IPS-18a (cell line): ENCODE measurements around the gene CD300A.
"Not testable (repeated sequence)": the region's sequence is repeated elsewhere in the genome, so short reads cannot be mapped to it uniquely, and the experiment has no call there.

Experiments used
- H3K27ac ChIP-seq: one replicate; pipeline ENCODE4 v1.5.1; 2013; ENCODE audit warnings: low read length
- H3K27me3 ChIP-seq: one replicate; pipeline ENCODE4 v1.6.1; 2013; ENCODE audit warnings: mild to moderate bottlenecking, low read length; ENCODE audit not compliant: control insufficient read depth, insufficient read depth
- H3K36me3 ChIP-seq: one replicate; pipeline ENCODE4 v1.6.1; 2013; ENCODE audit warnings: low read depth, low read length; ENCODE audit not compliant: control insufficient read depth
- H3K4me1 ChIP-seq: one replicate; pipeline ENCODE4 v1.6.1; 2013; ENCODE audit warnings: low read depth, low read length; ENCODE audit not compliant: control insufficient read depth
- H3K4me3 ChIP-seq: one replicate; pipeline ENCODE4 v1.5.1; 2013; ENCODE audit warnings: low read length
- H3K9ac ChIP-seq: one replicate; pipeline ENCODE4 v1.6.1; 2013; ENCODE audit warnings: mild to moderate bottlenecking, low read length, moderate library complexity
- H3K9me3 ChIP-seq: one replicate; pipeline ENCODE4 v1.6.1; 2013; ENCODE audit warnings: low read depth, low read length; ENCODE audit not compliant: control insufficient read depth

The CD300A gene

GRCh38 chr17:74491626-74492025 is 25.2 kb downstream of the CD300A start:
- Histone ChIP-seq H3K27ac (no peak overlapping the region), H3K27me3 (no peaks in the 10 kb centered on the region)

GRCh38 chr17:74493331-74493833 is 26.9 kb downstream of the CD300A start:
- H3K4me1 ChIP-seq, result peaks cover 3% of the 10 kb centered on the region

More at GRCh38 chr17:74491626-74492025, 25.2 kb downstream of the CD300A start:
- Histone ChIP-seq H3K4me3 (no peak overlapping the region), H3K9ac (no peak overlapping the region), H3K36me3 (no peaks in the 10 kb centered on the region), H3K9me3 (no peaks in the 10 kb centered on the region), H3K4me1 (peaks cover 3% of the 10 kb centered on the region)

GRCh38 chr17:74497471-74497870 is 31.0 kb downstream of the CD300A start:
- H3K36me3 ChIP-seq, result no peaks in the 10 kb centered on the region

More at GRCh38 chr17:74493331-74493833, 26.9 kb downstream of the CD300A start:
- H3K27ac ChIP-seq, result no peak overlapping the region
- no peak overlapping the region for H3K4me3 ChIP-seq
- H3K9ac ChIP-seq, result no peak overlapping the region
- H3K9me3 ChIP-seq, result no peaks in the 10 kb centered on the region
- H3K27me3 ChIP-seq, result no peaks in the 10 kb centered on the region
- no peaks in the 10 kb centered on the region for H3K36me3 ChIP-seq

GRCh38 chr17:74499992-74500391 is 33.6 kb downstream of the CD300A start:
- no peaks in the 10 kb centered on the region for H3K27me3 ChIP-seq
- H3K9ac ChIP-seq, result no peak overlapping the region
- H3K4me3 ChIP-seq, result no peak overlapping the region
- H3K4me1 ChIP-seq, result no peaks in the 10 kb centered on the region
- no peaks in the 10 kb centered on the region for H3K36me3 ChIP-seq
- H3K27ac ChIP-seq, result no peak overlapping the region
- no peaks in the 10 kb centered on the region for H3K9me3 ChIP-seq

More at GRCh38 chr17:74497471-74497870, 31.0 kb downstream of the CD300A start:
- Histone ChIP-seq H3K27ac (no peak overlapping the region), H3K4me1 (peaks cover 3% of the 10 kb centered on the region), H3K27me3 (no peaks in the 10 kb centered on the region), H3K9ac (no peak overlapping the region), H3K9me3 (no peaks in the 10 kb centered on the region), H3K4me3 (no peak overlapping the region)

DNA sequence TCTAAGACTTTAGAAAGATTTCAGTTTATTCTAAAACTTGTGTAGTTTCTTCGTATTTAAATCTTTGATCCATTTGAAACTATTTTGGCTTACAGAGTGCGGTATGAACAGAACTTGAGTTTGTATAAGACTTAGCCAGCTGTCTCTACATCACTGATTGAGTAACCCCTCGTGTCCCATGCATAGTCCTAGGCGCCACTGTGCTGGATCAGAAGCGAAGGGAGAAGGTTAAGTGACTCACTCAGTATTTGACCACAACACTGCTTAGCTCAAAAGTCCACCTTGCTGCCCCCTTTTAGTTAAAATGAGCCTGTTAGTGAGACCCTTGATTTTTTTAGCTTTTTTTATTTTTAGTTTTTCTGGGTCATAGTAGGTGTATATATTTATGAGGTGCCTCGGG is 36.4 kb downstream of the CD300A start:
- Histone ChIP-seq H3K4me3 (no peak overlapping the region), H3K36me3 (no peaks in the 10 kb centered on the region), H3K27me3 (no peaks in the 10 kb centered on the region), H3K9me3 (no peaks in the 10 kb centered on the region), H3K4me1 (no peaks in the 10 kb centered on the region), H3K9ac (no peak overlapping the region), H3K27ac (no peak overlapping the region)

GRCh38 chr17:74503949-74504348 is 37.5 kb downstream of the CD300A start:
- H3K4me3 ChIP-seq, H3K4me1 ChIP-seq, H3K36me3 ChIP-seq, H3K9ac ChIP-seq, H3K27ac ChIP-seq, H3K27me3 ChIP-seq, H3K9me3 ChIP-seq: not testable (repeated sequence)

DNA sequence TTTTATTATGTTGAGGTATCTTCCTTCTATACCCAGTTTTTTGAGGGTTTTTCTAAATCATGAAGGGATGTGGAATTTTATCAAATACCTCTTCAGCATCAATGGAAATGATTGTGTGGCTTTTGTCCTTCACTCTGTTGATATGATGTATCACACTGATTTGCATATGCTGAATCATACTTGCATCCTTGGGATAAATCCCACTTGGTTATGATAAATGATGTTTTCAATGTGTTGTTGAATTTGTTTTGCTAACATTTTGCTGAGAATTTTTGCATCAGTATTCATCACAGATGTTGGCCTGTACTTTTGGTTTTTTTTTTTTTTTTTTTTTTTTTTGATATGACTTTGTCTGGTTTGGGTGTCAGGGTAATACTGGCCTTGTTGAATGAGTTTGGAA is 41.7 kb downstream of the CD300A start:
- Histone ChIP-seq H3K9ac (no peak overlapping the region), H3K4me3 (no peak overlapping the region), H3K27ac (no peak overlapping the region), H3K4me1 (no peaks in the 10 kb centered on the region), H3K36me3 (no peaks in the 10 kb centered on the region), H3K9me3 (no peaks in the 10 kb centered on the region), H3K27me3 (no peaks in the 10 kb centered on the region)

GRCh38 chr17:74512036-74512435 is 45.6 kb downstream of the CD300A start:
- no peak overlapping the region for H3K9ac ChIP-seq
- no peak overlapping the region for H3K4me3 ChIP-seq
- H3K27me3 ChIP-seq, result no peaks in the 10 kb centered on the region
- no peak overlapping the region for H3K27ac ChIP-seq
- H3K4me1 ChIP-seq, result no peaks in the 10 kb centered on the region
- no peaks in the 10 kb centered on the region for H3K36me3 ChIP-seq
- H3K9me3 ChIP-seq, result peaks cover 12% of the 10 kb centered on the region

GRCh38 chr17:74512624-74513091 is 46.2 kb downstream of the CD300A start:
- Histone ChIP-seq H3K27me3 (no peaks in the 10 kb centered on the region), H3K27ac (no peak overlapping the region), H3K36me3 (no peaks in the 10 kb centered on the region), H3K4me1 (no peaks in the 10 kb centered on the region), H3K9ac (no peak overlapping the region), H3K4me3 (no peak overlapping the region), H3K9me3 (peaks cover 12% of the 10 kb centered on the region)

DNA sequence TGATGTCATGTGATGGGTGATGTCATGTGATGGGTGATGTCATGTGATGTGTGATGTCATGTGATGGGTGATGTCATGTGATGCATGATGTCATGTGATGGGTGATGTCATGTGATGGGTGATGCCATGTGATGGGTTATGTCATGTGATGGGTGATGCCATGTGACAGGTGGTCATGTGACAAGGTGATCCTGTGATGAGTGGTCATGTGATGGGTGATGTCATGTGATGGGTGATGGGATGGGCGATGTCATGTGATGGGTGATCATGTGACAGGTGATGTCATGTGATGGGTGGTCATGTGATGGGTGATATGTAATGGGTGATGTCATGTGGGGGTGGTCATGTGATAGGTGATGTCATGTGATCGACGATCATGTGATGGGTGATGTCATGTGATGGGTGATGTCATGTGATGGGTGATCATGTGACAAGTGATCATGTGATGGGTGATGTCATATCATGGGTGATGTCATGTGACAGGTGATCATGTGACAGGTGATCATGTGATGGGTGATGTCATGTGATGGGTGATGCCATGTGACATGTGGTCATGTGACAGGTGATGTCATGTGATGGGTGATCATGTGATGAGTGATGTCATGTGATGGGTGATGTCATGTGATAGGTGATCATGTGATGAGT is 47.7 kb downstream of the CD300A start:
- Histone ChIP-seq H3K27ac (no peak overlapping the region), H3K9me3 (peaks cover 12% of the 10 kb centered on the region), H3K4me1 (no peaks in the 10 kb centered on the region), H3K4me3 (no peak overlapping the region), H3K9ac (no peak overlapping the region), H3K36me3 (no peaks in the 10 kb centered on the region), H3K27me3 (no peaks in the 10 kb centered on the region)

GRCh38 chr17:74514632-74515334 is 48.3 kb downstream of the CD300A start:
- no peak overlapping the region for H3K27ac ChIP-seq

More at GRCh38 chr17:74514632-74515334, 48.3 kb downstream of the CD300A start:
- Histone ChIP-seq H3K9me3 (peaks cover 12% of the 10 kb centered on the region), H3K4me1 (no peaks in the 10 kb centered on the region), H3K9ac (no peak overlapping the region), H3K27me3 (no peaks in the 10 kb centered on the region), H3K4me3 (no peak overlapping the region), H3K36me3 (no peaks in the 10 kb centered on the region)
